Brain microvascular endothelial cell (primary cell): ENCODE measurements around the gene TNIP2.

ENCODE experiments used
- DNase-seq: peaks from one replicate; pipeline ENCODE4 v3.0.0-alpha.2; 2020
- H3K27ac ChIP-seq: fragments of 250-450 bp; sonication (Bioruptor Pico); 2 replicates; pipeline ENCODE4 v1.5.1; 2020; ENCODE audit warnings: mild to moderate bottlenecking, moderate library complexity
- H3K27me3 ChIP-seq: fragments of 250-450 bp; sonication (Bioruptor Pico); replicated peaks from 2 replicates; pipeline ENCODE4 v1.5.1; 2020; ENCODE audit warnings: mild to moderate bottlenecking
- H3K36me3 ChIP-seq: fragments of 250-450 bp; sonication (Bioruptor Pico); replicated peaks from 2 replicates; pipeline ENCODE4 v1.5.1; 2020; ENCODE audit warnings: mild to moderate bottlenecking
- H3K4me3 ChIP-seq: 2 replicates; pipeline ENCODE4 v1.5.1; 2011; ENCODE audit warnings: low read depth, mild to moderate bottlenecking, control low read depth, low read length, moderate library complexity
- in situ Hi-C: cut with HindIII; loops from 2 replicates; pipeline ENCODE4 v1.10.0; 2017; ENCODE audit warnings: low sequenced_read_pairs, low pct_ligation_motif_present
- TF ChIP-seq, protein P1 (sequence below): IDR thresholded peaks from 2 replicates; pipeline ENCODE4 v1.5.1; 2011; ENCODE audit warnings: low read depth, mild to moderate bottlenecking, moderate library complexity, low read length, control low read depth, inconsistent platforms; ENCODE audit errors: missing control alignments

TNIP2 gene

DNA sequence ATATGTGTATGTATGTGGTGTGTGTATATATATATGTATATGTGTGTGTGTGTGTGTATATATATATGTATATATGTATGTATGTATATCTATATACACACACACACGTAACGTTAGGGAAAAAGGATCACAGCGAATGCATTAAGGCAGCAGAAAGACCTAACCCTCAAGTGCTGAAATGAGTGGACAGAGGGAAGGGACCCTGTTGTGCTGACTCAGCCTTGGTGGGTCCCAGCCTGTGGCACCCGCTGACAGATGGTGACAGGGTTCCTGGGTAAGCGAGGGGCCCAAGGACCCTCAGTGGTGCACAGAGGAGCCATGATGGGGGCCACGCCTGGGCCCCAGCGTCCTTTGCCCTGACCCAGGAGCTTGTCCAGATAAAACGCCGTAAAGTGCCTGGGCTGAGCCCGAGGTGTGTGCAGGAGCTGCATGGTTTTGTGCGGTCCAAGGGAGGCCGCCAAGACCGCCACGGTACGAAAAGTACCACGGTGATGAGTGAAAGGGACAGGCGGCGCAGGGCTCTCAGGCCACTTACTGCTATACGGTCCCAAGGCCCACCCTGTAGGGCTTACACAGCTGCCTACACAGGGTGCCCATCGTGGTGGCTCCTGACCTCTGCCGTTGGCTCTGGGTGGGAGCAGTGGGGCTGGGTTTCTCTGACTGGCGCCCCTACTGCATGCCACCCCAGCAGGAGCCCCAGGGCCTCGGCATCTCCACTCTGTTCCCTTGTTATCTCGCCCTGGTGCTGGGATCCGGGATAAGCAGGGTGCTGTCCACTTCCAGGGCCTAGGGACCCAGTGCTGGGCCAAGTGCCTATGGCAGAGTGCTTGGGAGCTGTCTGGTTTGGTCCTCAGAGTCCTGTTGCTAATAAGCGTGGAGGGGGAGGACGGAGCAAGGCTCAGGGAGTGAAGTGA is 46.7 kb upstream of the TNIP2 start:
- TF ChIP-seq, protein P1, sequence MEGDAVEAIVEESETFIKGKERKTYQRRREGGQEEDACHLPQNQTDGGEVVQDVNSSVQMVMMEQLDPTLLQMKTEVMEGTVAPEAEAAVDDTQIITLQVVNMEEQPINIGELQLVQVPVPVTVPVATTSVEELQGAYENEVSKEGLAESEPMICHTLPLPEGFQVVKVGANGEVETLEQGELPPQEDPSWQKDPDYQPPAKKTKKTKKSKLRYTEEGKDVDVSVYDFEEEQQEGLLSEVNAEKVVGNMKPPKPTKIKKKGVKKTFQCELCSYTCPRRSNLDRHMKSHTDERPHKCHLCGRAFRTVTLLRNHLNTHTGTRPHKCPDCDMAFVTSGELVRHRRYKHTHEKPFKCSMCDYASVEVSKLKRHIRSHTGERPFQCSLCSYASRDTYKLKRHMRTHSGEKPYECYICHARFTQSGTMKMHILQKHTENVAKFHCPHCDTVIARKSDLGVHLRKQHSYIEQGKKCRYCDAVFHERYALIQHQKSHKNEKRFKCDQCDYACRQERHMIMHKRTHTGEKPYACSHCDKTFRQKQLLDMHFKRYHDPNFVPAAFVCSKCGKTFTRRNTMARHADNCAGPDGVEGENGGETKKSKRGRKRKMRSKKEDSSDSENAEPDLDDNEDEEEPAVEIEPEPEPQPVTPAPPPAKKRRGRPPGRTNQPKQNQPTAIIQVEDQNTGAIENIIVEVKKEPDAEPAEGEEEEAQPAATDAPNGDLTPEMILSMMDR: no peak
- Histone ChIP-seq H3K27me3 (no peaks in the 10 kb centered on the region), H3K27ac (no peak overlapping the region), H3K4me3 (no peak overlapping the region), H3K36me3 (no peaks in the 10 kb centered on the region)
- no peak for DNase-seq
- in situ Hi-C loops: no loop called here

DNA sequence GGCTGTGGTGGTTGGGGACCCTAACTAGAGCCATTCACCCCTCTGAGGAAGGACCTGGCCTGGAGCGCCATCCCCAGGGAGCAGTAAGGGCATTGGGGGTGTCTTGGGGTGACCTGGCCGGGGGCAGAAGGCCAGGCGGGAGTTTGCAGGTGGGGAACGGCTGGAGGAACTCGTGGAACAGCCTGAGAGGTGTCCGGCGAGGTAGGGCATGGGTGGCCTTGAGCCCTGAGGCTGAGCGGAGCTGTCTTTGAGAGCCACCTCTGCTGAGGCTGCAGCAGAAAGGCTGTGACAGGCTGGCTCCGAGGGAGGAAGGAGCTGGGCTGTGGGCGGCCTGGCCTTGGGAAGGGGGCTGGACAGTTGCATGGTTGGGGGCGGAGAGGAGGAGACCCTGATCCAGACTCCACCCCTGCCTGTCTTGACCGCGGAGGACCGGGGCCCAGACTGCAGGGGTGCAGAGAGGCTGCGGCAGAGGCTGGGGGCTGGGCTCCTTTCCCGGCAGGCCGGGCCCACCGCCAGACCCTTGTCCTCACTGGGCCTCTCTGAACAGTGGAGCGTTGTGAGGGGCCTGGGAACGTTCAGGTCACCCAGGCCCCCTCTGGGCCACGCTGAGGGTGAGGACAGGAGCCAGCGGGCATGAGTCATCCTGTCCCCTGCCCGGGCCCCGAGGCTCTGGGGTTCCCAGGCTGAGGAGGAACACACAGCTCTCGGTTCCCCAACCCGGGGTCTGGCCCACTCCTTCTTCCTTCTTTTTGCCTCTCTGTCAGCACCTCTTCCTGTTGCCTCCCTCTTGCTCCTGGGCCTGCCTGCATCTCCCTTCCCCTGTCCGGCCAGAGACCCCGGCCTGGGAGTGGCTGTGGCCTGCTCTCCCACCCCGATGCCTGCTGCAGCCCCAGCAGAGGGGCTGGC is 44.8 kb upstream of the TNIP2 start:
- Histone ChIP-seq H3K27me3 (no peaks in the 10 kb centered on the region), H3K27ac (peak overlapping the region; percentile 62), H3K36me3 (no peaks in the 10 kb centered on the region), H3K4me3 (no peak overlapping the region)
- in situ Hi-C loops: no loop called here
- TF ChIP-seq, protein P1: no peak
- DNase-seq: no peak

DNA sequence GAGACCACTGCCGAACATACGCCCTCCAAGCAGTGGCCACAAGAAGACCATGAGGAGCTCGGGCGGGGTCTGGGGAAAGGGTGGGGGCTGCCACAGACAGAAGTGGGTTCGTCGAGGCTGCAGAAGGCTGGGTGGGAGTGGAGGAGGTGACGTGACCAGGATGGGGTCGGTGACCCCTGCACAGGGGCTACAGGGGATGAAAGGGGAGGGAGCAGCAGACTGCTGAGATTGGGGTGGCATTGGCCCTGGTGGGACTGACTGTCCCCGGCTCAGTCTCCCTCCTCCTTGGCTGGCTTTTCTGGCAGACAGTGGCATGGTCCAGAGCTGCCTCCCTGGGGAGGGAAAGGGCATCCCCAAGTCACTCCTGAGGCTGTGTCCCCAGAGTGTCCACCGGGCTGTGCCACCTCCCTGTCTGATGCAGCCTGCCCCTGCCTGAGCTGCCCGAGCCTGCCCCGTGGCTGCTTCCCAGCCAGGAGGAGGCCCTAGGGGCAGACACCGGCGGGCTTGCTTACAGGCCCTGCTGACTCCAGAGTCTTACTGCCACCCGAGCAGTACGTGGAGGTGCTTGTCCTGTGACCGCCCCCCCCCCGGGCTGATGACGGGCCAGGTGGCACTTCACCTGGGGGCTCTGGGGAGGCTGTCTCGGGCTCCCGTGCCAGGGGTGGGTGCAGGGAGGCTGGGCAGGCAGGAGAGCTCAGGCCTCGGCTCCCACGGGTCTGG is 44.0 kb upstream of the TNIP2 start:
- Histone ChIP-seq H3K27ac (no peak overlapping the region), H3K36me3 (no peaks in the 10 kb centered on the region), H3K27me3 (no peaks in the 10 kb centered on the region), H3K4me3 (no peak overlapping the region)
- TF ChIP-seq, protein P1: no peak
- in situ Hi-C loops: no loop called here
- no peak for DNase-seq

DNA sequence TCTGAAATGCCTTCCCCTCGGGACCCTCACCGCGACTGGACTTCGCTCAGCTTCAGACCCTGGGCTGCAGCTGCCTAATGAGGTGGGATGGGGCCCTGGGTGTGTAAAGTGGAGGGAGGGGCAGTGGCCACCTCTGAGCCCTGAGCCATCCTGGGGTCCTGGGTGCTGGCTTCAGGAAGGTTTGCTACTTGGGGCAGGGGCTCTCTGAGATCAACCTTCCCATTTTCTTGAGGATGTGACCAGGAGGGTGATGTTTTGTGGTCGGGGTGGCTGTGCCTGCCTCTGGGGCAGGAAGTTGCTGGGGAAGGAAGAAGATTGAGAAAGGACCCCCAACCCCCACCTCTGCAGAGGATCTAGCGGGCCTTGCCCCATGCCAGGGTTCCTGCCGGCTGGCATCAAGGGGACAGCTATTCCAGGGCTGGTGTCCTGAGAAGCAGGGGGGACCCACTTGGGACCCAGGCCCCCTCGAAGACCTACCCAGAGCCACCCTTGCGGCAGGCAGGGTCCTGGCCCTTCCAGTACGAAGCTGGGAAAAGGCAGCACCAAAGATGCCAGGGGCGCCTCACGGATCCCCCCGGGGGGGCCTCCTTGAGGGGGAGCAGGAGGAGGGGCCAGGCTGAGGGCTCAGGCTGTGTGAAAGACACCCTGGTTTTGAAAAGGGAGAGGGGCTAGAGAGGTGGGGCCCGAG is 43.2 kb upstream of the TNIP2 start:
- TF ChIP-seq, protein P1: no peak
- H3K4me3 ChIP-seq: no peak overlapping the region
- H3K36me3 ChIP-seq: no peaks in the 10 kb centered on the region
- H3K27ac ChIP-seq: no peak overlapping the region
- H3K27me3 ChIP-seq: no peaks in the 10 kb centered on the region
- in situ Hi-C loops: no loop called here
- no peak for DNase-seq
